D721Med (cell line): Measurements from ENCODE around the gene RBM10.

Source experiments
- DNase-seq: peaks from one replicate; pipeline ENCODE4 v3.0.0; 2011; ENCODE audit warnings: low spot score; ENCODE audit not compliant: insufficient read length
- FAIRE-seq: peaks from 2 replicates; lab custom pipeline; 2011; peaks lifted over from hg19 to GRCh38; lab: Jason Lieb, UNC
- CTCF ChIP-seq: IDR thresholded peaks from 2 replicates; pipeline ENCODE4 v1.5.1; 2012; ENCODE audit warnings: mild to moderate bottlenecking, control low read depth; ENCODE audit not compliant: insufficient read depth; ENCODE audit errors: missing control alignments

Gene RBM10

GRCh38 chrX:47227334-47227583, 82.2 kb downstream of the RBM10 start:
- FAIRE-seq (no peak), DNase-seq (no peak)
- TF ChIP-seq CTCF = no peak

- FAIRE-seq = no peak
Observed at GRCh38 chrX:47228550-47229270, 83.7 kb downstream of the RBM10 start.

GRCh38 chrX:47229427-47229826, 84.4 kb downstream of the RBM10 start:
- no peak for FAIRE-seq
- TF ChIP-seq CTCF = no peak
- no peak for DNase-seq

More at GRCh38 chrX:47228550-47229270, 83.7 kb downstream of the RBM10 start:
- DNase-seq = no peak
- TF ChIP-seq CTCF = no peak

- no peak for FAIRE-seq
- no peak for DNase-seq
- TF ChIP-seq CTCF = no peak
Observed at GRCh38 chrX:47230136-47230868, 85.3 kb downstream of the RBM10 start.

- TF ChIP-seq CTCF = no peak
- FAIRE-seq = no peak
- no peak for DNase-seq
Observed at GRCh38 chrX:47231167-47231566, 86.1 kb downstream of the RBM10 start.

- DNase-seq (no peak), FAIRE-seq (no peak)
- no peak for TF ChIP-seq CTCF
Observed at GRCh38 chrX:47232197-47232802, 87.3 kb downstream of the RBM10 start.
